GM12891 (cell line): ENCODE results near the gene SH3TC1.

Experiments used
- POLR2A ChIP-seq: IDR thresholded peaks from 2 replicates; pipeline ENCODE4 v1.6.1; 2011; ENCODE audit warnings: low read depth, low read length, control low read depth
- POLR2AphosphoS5 ChIP-seq: IDR thresholded peaks from 2 replicates; pipeline ENCODE4 v1.6.1; 2011; ENCODE audit warnings: low read depth, low read length, control low read depth
- POU2F2 ChIP-seq: IDR thresholded peaks from 2 replicates; pipeline ENCODE4 v1.6.1; 2011; ENCODE audit warnings: low read depth, mild to moderate bottlenecking, control low read depth, low read length, moderate library complexity
- SPI1 ChIP-seq: IDR thresholded peaks from 2 replicates; pipeline ENCODE4 v1.6.1; 2011; ENCODE audit warnings: low read depth, low read length, control low read depth
- TAF1 ChIP-seq: IDR thresholded peaks from 2 replicates; pipeline ENCODE4 v1.6.1; 2011; ENCODE audit warnings: low read depth, low read length, control low read depth

DNA sequence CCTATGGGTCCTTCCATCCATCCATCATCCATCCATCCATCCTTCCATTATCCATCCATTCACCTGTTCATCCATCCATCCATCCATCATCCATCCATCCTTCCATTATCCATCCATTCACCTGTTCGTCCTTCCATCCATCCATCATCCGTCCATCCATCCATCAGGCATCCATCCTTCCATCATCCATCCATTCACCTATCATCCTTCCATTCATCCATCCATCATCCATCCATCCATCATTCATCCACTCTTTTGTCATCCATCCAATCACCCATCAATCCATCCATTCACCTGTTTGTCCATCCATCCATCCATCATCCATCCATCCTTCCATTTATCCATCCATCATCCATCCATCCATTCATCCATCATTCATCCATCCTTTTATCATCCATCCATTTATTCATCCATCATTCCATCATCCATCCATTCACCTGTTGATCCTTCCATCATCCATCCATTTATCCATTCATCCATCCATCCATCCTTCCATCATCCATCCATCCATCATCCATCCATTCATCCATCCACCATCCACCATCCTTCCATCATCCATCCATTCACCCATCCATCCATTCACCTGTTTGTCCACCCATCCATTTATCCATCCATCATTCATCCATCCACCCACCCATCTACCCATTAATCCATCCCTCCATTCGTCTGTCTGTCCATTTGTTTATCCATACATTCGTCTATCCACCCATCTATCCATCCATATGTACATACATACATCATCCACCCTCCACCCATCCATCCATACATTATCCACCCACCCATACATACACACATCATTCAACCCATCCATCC lies 34.8 kb downstream of the SH3TC1 start:
- TF ChIP-seq POLR2AphosphoS5 (no peak), POLR2A (no peak), TAF1 (no peak), SPI1 (no peak), POU2F2 (no peak)
